ENCODE results near the gene POU2AF3.

- TF ChIP-seq SUZ12 (IDR thresholded peaks at IDR 0.05; ENCODE audit: extremely low read depth, insufficient read depth, insufficient read length) (no peak), ZNF274 (IDR thresholded peaks at IDR 0.05; ENCODE audit: low read depth, low read length) (no peak), YY1 (IDR thresholded peaks at IDR 0.05; ENCODE audit: insufficient read depth, insufficient read length) (no peak)
Measured at GRCh38 chr11:111283945-111284481, 14.3 kb upstream of the POU2AF3 start.
